ENCODE measurements around the gene PNMA1.
"Not testable (repeated sequence)": the region's sequence is repeated elsewhere in the genome, so short reads cannot be mapped to it uniquely, and the experiment has no call there.

PNMA1 gene

GRCh38 chr14:73712540-73713180 is 1.5 kb downstream of the PNMA1 start:
- Histone ChIP-seq H3K9me3 (ENCODE audit: severe bottlenecking) (no peaks in the 10 kb centered on the region), H3K36me3 (ENCODE audit: low read depth) (peaks cover 26% of the 10 kb centered on the region), H3K4me3 (ENCODE audit: severe bottlenecking) (peak overlapping the region; percentile 71), H3K27me3 (ENCODE audit: insufficient read depth, poor library complexity, severe bottlenecking) (no peaks in the 10 kb centered on the region), H3K4me1 (ENCODE audit: insufficient read depth, poor library complexity, severe bottlenecking) (peaks cover 16% of the 10 kb centered on the region), H3K27ac (ENCODE audit: poor library complexity, severe bottlenecking) (peak overlapping the region; percentile 81)
- ATAC-seq (ENCODE audit: low read depth), result peak; percentile 11
- no peak for DNase-seq (ENCODE audit: low spot score)
- TF ChIP-seq, protein P1, sequence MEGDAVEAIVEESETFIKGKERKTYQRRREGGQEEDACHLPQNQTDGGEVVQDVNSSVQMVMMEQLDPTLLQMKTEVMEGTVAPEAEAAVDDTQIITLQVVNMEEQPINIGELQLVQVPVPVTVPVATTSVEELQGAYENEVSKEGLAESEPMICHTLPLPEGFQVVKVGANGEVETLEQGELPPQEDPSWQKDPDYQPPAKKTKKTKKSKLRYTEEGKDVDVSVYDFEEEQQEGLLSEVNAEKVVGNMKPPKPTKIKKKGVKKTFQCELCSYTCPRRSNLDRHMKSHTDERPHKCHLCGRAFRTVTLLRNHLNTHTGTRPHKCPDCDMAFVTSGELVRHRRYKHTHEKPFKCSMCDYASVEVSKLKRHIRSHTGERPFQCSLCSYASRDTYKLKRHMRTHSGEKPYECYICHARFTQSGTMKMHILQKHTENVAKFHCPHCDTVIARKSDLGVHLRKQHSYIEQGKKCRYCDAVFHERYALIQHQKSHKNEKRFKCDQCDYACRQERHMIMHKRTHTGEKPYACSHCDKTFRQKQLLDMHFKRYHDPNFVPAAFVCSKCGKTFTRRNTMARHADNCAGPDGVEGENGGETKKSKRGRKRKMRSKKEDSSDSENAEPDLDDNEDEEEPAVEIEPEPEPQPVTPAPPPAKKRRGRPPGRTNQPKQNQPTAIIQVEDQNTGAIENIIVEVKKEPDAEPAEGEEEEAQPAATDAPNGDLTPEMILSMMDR (IDR thresholded peaks at IDR 0.05; ENCODE audit: poor library complexity, severe bottlenecking), result no peak

GRCh38 chr14:73712071-73712506 is 2.1 kb downstream of the PNMA1 start:
- Histone ChIP-seq H3K4me1 (ENCODE audit: insufficient read depth, poor library complexity, severe bottlenecking) (peaks cover 16% of the 10 kb centered on the region), H3K4me3 (ENCODE audit: severe bottlenecking) (peak overlapping the region; percentile 71), H3K9me3 (ENCODE audit: severe bottlenecking) (no peaks in the 10 kb centered on the region), H3K27ac (ENCODE audit: poor library complexity, severe bottlenecking) (peak overlapping the region; percentile 81), H3K36me3 (ENCODE audit: low read depth) (peaks cover 20% of the 10 kb centered on the region), H3K27me3 (ENCODE audit: insufficient read depth, poor library complexity, severe bottlenecking) (no peaks in the 10 kb centered on the region)
- ATAC-seq (ENCODE audit: low read depth), result peak; percentile 1; the same call in 2 of the 3 replicates
- TF ChIP-seq, protein P1 (IDR thresholded peaks at IDR 0.05; ENCODE audit: poor library complexity, severe bottlenecking), result no peak
- DNase-seq (ENCODE audit: low spot score), result no peak

DNA sequence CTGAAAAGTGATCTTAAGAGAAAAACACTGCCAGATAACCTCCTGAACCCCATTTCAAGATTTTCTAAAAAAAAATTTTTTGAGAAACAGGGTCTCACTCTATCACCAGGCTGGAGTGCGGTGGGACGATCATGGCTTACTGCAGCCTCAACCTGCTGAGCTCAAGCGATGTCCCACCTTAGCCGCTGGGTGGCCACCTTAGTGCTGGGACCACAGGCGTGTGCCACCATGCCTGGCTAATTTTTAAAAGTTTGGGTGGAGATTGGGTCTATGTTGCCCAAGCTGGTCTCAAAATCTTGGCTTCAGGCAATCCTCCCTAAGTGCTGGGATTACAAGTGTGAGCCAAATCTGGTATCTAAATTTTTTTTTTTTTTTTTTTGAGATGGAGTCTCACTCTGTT is 3.4 kb downstream of the PNMA1 start:
- Histone ChIP-seq H3K4me1 (ENCODE audit: insufficient read depth, poor library complexity, severe bottlenecking) (peaks cover 16% of the 10 kb centered on the region), H3K27me3 (ENCODE audit: insufficient read depth, poor library complexity, severe bottlenecking) (no peaks in the 10 kb centered on the region), H3K36me3 (ENCODE audit: low read depth) (peaks cover 13% of the 10 kb centered on the region), H3K27ac (ENCODE audit: poor library complexity, severe bottlenecking) (no peak overlapping the region), H3K9me3 (ENCODE audit: severe bottlenecking) (no peaks in the 10 kb centered on the region), H3K4me3 (ENCODE audit: severe bottlenecking) (no peak overlapping the region)
- TF ChIP-seq, protein P1 (IDR thresholded peaks at IDR 0.05; ENCODE audit: poor library complexity, severe bottlenecking), result no peak
- ATAC-seq (ENCODE audit: low read depth) (no peak), DNase-seq (ENCODE audit: low spot score) (no peak)

- Histone ChIP-seq H3K4me1 (ENCODE audit: insufficient read depth, poor library complexity, severe bottlenecking) (peaks cover 12% of the 10 kb centered on the region), H3K27me3 (ENCODE audit: insufficient read depth, poor library complexity, severe bottlenecking) (no peaks in the 10 kb centered on the region), H3K27ac (ENCODE audit: poor library complexity, severe bottlenecking) (no peak overlapping the region), H3K4me3 (ENCODE audit: severe bottlenecking) (no peak overlapping the region), H3K36me3 (ENCODE audit: low read depth) (peaks cover 6% of the 10 kb centered on the region), H3K9me3 (ENCODE audit: severe bottlenecking) (no peaks in the 10 kb centered on the region)
- ATAC-seq (ENCODE audit: low read depth) (no peak), DNase-seq (ENCODE audit: low spot score) (no peak)
- TF ChIP-seq, protein P1 (IDR thresholded peaks at IDR 0.05; ENCODE audit: poor library complexity, severe bottlenecking), result no peak
Measured at GRCh38 chr14:73709904-73710469, 4.2 kb downstream of the PNMA1 start.

DNA sequence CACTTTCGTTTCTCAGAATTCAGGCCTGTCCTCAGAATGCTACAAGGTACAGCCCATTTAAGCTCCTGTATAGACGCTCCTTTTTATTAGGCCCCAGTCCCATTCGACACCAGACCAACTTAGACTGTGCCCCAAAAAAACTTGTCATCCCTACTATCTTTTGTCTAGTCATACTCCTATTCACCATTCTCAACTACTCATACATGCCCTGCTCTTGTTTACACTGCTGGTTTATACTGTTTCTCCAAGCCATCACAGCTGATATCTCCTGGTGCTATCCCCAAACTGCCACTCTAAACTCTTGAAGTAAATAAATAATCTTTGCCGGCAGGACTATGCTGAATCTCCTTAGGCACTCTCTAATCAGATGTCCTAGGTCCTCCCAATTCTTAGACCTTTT is 6.1 kb downstream of the PNMA1 start:
- not testable (repeated sequence) for H3K36me3 ChIP-seq (ENCODE audit: low read depth); H3K9me3 ChIP-seq (ENCODE audit: severe bottlenecking); H3K27me3 ChIP-seq (ENCODE audit: insufficient read depth, poor library complexity, severe bottlenecking); H3K4me3 ChIP-seq (ENCODE audit: severe bottlenecking); H3K4me1 ChIP-seq (ENCODE audit: insufficient read depth, poor library complexity, severe bottlenecking); ATAC-seq (ENCODE audit: low read depth); DNase-seq (ENCODE audit: low spot score); H3K27ac ChIP-seq (ENCODE audit: poor library complexity, severe bottlenecking)
